OCI-LY3 (cell line): Measurements from ENCODE around the gene MACO1.
A peak's percentile ranks its signal among the peaks of the same experiment; 100 is the strongest.
"Not testable (repeated sequence)": the region's sequence is repeated elsewhere in the genome, so short reads cannot be mapped to it uniquely, and the experiment has no call there.

ENCODE experiments used
- H2AFZ ChIP-seq: fragments of 200-600, 300-600 bp; shearing (Covaris generic); 2 replicates; pipeline ENCODE4 v1.6.0; 2014; ENCODE audit warnings: antibody characterized with exemption, low read depth, low read length
- H3K27ac ChIP-seq: fragments of 200-600, 300-600 bp; sonication (generic); 2 replicates; pipeline ENCODE4 v1.5.1; 2014; ENCODE audit warnings: mild to moderate bottlenecking, low read length, moderate library complexity, mixed read lengths
- H3K27me3 ChIP-seq: fragments of 200-600, 300-600 bp; sonication (generic); 2 replicates; pipeline ENCODE4 v1.6.1; 2014; ENCODE audit warnings: low read depth, low read length, mixed read lengths
- H3K36me3 ChIP-seq: fragments of 200-600, 300-600 bp; sonication (generic); replicated peaks from 2 replicates; pipeline ENCODE3; 2014; ENCODE audit warnings: low read depth, low read length, mixed read lengths
- H3K4me1 ChIP-seq: fragments of 300-600, 200-600 bp; sonication (generic); 2 replicates; pipeline ENCODE4 v1.6.1; 2014; ENCODE audit warnings: low read length, mixed read lengths
- H3K4me2 ChIP-seq: fragments of 200-600, 300-600 bp; sonication (generic); 2 replicates; pipeline ENCODE4 v1.6.1; 2014; ENCODE audit warnings: low read length, mixed read lengths
- H3K4me3 ChIP-seq: fragments of 300-600, 200-600 bp; sonication (generic); 2 replicates; pipeline ENCODE4 v1.5.1; 2014; ENCODE audit warnings: antibody characterized with exemption, mild to moderate bottlenecking, low read length, moderate library complexity
- H3K79me2 ChIP-seq: fragments of 300-600, 200-600 bp; shearing (Covaris generic); 2 replicates; pipeline ENCODE4 v1.6.1; 2014; ENCODE audit warnings: mild to moderate bottlenecking, low read length, mixed read lengths
- H3K9ac ChIP-seq: fragments of 300-600, 200-600 bp; shearing (Covaris generic); 2 replicates; pipeline ENCODE4 v1.6.0; 2014; ENCODE audit warnings: mild to moderate bottlenecking, low read length, moderate library complexity
- H3K9me3 ChIP-seq: fragments of 200-600, 300-600 bp; shearing (Covaris generic); 2 replicates; pipeline ENCODE4 v1.6.1; 2014; ENCODE audit warnings: low read length, mixed read lengths; ENCODE audit not compliant: insufficient read depth
- H4K20me1 ChIP-seq: fragments of 200-600, 300-600 bp; sonication (generic); 2 replicates; pipeline ENCODE4 v1.6.1; 2016; ENCODE audit warnings: low read length, mixed read lengths; ENCODE audit not compliant: insufficient read depth
- CTCF ChIP-seq: fragments of 200-600, 300-600 bp; sonication (generic); IDR thresholded peaks from 2 replicates; pipeline ENCODE4 v1.5.1; 2014; ENCODE audit warnings: antibody characterized with exemption, low read length, low read depth
- EZH2phosphoT487 ChIP-seq: fragments of 200-600 bp; shearing (Covaris generic); IDR thresholded peaks from 2 replicates; pipeline ENCODE4 v1.6.1; 2018; ENCODE audit warnings: antibody characterized with exemption, mixed run types, low read depth

MACO1 gene

GRCh38 chr1:25443030-25443699, 12.5 kb downstream of the MACO1 start:
- Histone ChIP-seq H3K27ac (peak overlapping the region; percentile 35; the same call in 1 of the 2 replicates), H3K27me3 (no peaks in the 10 kb centered on the region), H3K9ac (no peak overlapping the region), H4K20me1 (peaks cover 20% of the 10 kb centered on the region), H3K9me3 (no peaks in the 10 kb centered on the region), H3K4me1 (peaks cover 47% of the 10 kb centered on the region), H3K4me2 (no peak overlapping the region), H3K36me3 (peaks cover 14% of the 10 kb centered on the region), H3K79me2 (peaks cover 97% of the 10 kb centered on the region), H2AFZ (no peak overlapping the region), H3K4me3 (no peak overlapping the region)
- TF ChIP-seq CTCF = no peak
- no peak for TF ChIP-seq EZH2phosphoT487

GRCh38 chr1:25444604-25445003, 13.9 kb downstream of the MACO1 start:
- Histone ChIP-seq H3K4me1 (peaks cover 59% of the 10 kb centered on the region), H3K27ac (peak overlapping the region; percentile 94; the same call in 1 of the 2 replicates), H4K20me1 (peaks cover 17% of the 10 kb centered on the region), H3K79me2 (peaks cover 96% of the 10 kb centered on the region), H3K36me3 (peaks cover 23% of the 10 kb centered on the region), H3K4me2 (0 out of 2 replicates have a peak overlapping the region, but pooled peaks have one; percentile 15)
- H3K4me3 ChIP-seq, H2AFZ ChIP-seq, H3K9me3 ChIP-seq, H3K27me3 ChIP-seq, H3K9ac ChIP-seq: not testable (repeated sequence)

GRCh38 chr1:25445993-25446538, 15.4 kb downstream of the MACO1 start:
- Histone ChIP-seq H3K36me3 (peaks cover 31% of the 10 kb centered on the region), H3K4me1 (peaks cover 74% of the 10 kb centered on the region), H3K9me3 (no peaks in the 10 kb centered on the region), H3K27ac (peak overlapping the region; percentile 94), H3K27me3 (no peaks in the 10 kb centered on the region), H3K4me2 (peak overlapping the region; percentile 85), H2AFZ (no peak overlapping the region), H4K20me1 (peaks cover 13% of the 10 kb centered on the region), H3K79me2 (peaks cover 97% of the 10 kb centered on the region), H3K9ac (peak overlapping the region; percentile 68), H3K4me3 (peak overlapping the region; percentile 37)
- TF ChIP-seq CTCF = no peak
- TF ChIP-seq EZH2phosphoT487 = no peak

GRCh38 chr1:25447547-25447946, 16.9 kb downstream of the MACO1 start:
- H3K9ac ChIP-seq = peak overlapping the region; percentile 68
- H4K20me1 ChIP-seq = peaks cover 4% of the 10 kb centered on the region; the same call in 1 of the 2 replicates
- H2AFZ ChIP-seq = no peak overlapping the region
- H3K9me3 ChIP-seq = no peaks in the 10 kb centered on the region
- peak overlapping the region; percentile 94 for H3K27ac ChIP-seq
- peaks cover 36% of the 10 kb centered on the region for H3K36me3 ChIP-seq
- H3K4me3 ChIP-seq = no peak overlapping the region
- H3K27me3 ChIP-seq = no peaks in the 10 kb centered on the region
- TF ChIP-seq CTCF (no peak), EZH2phosphoT487 (no peak)
- peak overlapping the region; percentile 85 for H3K4me2 ChIP-seq
- peaks cover 82% of the 10 kb centered on the region for H3K4me1 ChIP-seq
- peaks cover 95% of the 10 kb centered on the region for H3K79me2 ChIP-seq
